ENCODE data around the gene FBXO28.
A peak's percentile ranks its signal among the peaks of the same experiment; 100 is the strongest.

FBXO28 gene

DNA sequence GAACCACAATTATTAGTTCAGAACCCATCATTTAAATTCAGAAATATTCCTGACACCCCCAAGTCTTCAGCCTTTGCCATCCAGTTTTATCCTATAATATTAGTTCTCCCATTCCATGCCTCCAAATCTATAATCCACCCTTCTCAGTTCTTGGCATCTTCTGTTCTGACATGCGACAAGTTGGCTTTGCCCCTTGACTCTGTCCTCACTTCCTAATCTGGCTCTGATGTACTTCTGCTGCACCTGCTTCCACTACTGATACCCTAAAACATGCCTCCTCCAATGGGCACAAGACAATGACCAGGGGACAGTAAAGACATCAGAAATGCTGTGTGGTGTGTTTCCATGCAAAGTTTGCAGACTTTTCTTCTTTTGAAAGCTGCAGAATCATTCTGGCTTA, 17.1 kb upstream of the FBXO28 start:
- DNase-seq: no peak

DNA sequence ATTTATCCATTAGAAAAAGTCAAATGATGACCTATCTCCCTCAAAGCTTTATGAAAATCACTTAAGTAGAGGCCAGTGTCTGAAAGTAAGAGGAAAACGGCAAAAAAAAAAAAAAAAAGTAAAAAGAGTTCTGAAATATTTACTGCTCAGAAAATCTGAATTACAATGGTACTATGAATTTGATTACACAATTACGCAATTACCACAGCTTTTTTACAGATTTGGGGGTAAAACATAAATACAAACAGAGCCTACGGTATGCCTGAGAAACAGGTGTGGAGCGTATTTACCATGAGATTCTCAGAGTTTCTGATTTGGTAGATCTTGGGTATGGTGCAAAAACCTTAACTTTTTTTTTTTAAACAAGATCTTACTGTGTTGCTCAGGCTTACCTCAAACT, 15.9 kb upstream of the FBXO28 start:
- DNase-seq: no peak

DNA sequence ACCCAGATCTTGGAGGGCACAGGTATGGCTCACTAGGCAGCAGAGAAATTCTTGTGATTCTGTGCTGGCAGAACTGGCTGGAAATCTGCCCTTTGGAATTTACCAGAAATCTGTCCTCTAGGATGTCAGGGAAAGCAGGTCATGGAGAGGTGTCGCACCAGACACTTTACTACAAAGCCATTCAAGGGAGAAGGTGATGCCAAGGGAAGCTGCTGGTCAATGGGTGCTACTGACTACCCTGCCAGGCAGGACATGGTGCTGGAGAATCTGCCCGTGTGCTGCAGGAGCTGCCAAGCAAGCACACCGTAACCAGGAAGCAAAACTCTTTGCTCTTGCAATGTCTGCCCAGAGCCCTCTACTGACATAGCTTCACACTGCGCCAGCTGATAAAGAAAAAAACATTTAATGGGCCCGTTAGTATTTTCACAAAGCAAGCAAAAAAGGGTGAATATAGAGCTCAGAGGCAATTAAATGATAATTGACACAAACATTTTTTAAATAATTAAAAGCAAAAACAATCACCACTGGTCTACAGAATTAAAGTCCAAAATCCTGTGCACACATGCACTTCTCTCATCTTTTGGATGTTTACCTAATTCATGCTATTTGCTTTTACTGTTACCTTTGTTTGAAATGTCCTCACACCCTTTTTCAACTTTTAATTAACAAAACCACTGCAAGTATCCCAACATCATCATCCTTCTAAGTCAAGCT, 7.2 kb upstream of the FBXO28 start:
- DNase-seq: peak; percentile 55

DNA sequence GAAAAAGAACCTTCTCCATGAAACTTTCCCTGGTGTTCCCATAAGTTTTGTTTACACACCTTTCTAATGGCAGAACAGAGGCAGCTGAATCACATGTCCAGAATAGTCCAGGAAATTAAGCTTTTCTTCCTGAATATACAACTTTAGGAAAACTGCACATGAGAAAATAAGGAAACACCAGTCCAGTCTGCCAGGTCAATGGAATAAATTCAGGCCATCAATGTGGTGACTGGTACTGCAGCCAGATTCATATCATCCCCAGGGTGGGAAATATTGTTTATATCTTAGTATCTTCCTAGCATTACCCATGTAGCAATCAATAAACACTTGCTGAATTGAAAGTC, 6.7 kb upstream of the FBXO28 start:
- no peak for DNase-seq

DNA sequence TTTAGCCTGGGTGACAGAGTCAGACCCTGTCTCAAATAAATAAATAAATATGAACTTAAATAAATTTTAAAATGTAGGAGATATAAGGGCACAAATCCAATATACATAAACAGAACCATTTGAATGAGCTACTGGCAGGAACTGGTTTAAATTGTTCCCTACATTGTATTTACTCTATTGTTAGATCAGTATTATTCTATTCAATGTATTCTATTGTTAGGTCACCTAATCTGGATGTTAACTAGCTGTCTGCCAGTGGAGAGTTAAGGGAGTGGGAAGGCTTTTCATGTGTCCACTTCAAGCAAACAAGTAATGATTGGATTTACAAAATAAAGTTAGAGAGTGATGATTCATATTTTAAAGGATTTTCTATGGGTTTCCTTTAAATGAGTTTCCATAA, 4.9 kb upstream of the FBXO28 start:
- no peak for DNase-seq

DNA sequence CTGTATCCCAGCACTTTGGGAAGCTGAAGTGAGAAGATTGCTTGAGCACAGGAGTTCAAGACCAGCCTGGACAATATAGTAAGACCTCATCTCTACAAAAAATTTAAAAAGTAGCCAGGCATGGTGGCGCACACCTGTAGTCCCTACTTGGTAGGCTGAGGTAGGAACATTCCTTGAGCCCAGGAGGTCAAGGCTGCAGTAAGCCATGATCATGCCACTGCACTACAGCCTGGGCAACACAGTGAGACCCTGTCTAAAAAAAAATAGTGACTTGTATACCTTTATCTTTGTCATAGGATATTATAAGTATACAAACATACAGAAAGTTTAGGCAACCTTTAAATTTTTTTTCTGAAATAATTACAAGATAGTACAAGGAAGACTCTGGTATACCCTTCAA, 3.9 kb upstream of the FBXO28 start:
- no peak for DNase-seq

DNA sequence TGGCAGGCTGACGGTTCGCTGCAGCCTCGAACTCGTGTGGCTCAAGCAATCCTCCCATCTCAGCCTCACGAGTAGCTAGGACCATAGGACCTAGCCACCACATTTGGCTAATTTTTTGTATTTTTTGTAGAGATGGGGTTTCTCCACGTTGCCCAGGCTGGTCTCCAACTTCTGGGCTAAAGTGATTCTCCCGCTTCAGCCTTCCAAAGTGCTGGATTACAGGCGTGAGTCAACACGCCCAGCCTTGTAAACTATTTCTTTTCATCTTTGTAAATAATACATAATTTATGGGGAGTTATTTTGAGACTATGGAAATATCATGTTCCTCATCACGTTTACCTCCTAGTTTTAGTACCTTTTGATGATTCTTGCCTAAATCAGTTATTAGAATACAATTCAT, 906 bp upstream of the FBXO28 start:
- no peak for DNase-seq

DNA sequence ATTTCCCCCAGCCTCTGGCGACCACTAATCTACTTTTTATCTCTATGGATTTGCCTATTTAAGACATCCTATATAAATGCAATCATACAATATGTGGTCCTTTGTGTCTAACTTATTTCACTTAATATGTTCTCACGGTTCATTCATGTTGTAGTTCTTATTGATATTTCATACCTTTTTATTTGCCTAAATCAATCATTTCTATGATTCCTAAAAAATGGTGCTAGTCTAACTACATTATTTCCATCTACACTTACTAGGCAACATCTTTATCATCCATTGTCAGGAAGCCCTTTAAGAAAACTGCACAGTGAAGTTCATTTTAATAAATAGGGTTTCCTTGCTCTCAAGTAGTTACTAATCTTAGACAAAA, 380 bp upstream of the FBXO28 start:
- DNase-seq: no peak

DNA sequence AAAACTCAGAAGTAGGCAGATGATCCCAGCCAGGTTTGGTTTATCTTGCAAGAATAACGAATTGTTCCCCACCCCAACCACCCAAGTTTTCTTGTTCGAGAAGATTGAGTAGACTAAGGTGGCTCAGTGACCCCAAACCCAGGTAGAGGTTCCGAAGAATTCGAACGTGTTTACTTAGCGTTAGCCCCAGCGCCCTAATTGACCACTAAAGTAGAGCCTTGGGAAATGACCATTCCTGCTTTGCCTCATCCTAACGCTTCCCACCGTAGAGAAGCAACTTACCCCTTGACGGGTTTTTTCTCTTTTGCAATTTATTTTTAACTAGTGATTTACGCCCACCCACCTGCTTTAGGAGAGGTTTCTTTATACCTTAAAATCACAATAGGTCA, 870 bp downstream of the FBXO28 start:
- no peak for DNase-seq

DNA sequence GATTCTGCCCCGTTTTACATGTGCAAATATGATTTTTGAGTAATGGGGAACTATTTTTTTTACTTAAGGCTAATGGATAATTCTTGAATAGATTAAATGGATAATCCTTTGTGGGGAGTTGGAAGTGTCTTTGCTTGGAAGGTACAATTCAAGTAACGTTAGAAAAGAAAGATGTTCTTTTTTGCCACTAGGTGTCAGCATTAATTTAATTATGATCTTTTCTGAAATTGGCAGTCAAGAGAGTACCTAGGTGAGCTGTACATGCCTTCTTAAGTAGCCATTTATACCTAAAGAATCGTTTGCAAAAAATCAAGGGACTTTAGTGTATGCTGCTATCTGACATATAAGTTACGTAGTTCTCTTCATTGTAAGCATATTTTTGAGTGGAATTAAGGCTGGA, 2.2 kb downstream of the FBXO28 start:
- peak; percentile 64 for DNase-seq

DNA sequence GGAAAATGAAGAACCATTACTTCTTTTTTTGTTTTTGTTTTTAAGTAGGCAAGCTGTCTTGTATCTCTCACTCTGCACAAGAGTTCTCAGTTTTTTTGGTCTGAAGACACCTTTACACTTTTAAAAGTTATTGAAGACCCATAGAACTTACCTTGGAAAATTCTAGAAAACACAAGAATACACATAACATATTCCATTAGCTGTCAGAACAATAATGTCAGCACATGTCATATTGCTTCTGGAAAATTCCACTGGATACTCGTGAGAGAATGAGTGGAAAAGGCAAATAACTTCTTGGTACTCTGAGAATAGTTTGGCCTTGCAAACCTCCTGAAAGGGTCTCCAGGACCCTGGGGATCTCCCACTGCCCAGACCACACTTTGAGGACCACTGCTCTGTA, 4.8 kb downstream of the FBXO28 start:
- no peak for DNase-seq

DNA sequence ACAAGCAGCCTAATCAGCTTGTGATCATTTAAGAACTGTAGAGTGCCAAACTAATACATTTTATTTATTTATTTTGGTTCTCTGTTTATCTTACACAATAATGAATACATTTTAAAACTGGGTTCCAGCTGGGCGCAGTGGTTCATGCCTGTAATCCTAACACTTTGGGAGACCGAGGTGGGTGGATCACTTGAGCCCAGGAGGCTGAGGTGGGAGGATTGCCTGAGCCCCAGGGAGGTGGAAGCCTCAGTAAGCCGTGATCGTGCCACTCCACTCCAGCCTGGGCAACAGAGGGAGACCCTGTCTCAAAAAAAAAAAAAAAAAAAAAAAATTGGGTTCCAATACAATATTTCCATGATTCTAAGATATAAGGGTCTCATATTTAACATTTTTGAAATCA, 9.2 kb downstream of the FBXO28 start:
- no peak for DNase-seq

DNA sequence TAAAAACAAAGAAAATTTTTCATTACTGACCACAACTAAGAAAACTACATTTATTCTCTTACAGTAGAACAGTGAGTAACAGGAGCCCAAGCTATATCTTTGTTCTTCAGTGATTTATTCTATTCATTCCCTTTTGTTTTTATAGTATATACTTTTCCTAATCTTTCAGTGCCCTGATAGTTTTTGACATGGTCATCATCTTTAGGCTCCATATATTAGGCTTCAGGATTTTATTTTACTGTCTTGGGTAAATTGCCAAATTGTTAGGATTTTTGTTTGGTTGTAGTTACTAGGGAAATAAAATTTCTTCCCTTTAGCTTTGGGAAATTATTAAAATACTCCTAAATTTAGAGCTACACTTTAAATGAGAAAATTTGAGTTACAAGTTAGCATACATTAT, 10.3 kb downstream of the FBXO28 start:
- DNase-seq: no peak

DNA sequence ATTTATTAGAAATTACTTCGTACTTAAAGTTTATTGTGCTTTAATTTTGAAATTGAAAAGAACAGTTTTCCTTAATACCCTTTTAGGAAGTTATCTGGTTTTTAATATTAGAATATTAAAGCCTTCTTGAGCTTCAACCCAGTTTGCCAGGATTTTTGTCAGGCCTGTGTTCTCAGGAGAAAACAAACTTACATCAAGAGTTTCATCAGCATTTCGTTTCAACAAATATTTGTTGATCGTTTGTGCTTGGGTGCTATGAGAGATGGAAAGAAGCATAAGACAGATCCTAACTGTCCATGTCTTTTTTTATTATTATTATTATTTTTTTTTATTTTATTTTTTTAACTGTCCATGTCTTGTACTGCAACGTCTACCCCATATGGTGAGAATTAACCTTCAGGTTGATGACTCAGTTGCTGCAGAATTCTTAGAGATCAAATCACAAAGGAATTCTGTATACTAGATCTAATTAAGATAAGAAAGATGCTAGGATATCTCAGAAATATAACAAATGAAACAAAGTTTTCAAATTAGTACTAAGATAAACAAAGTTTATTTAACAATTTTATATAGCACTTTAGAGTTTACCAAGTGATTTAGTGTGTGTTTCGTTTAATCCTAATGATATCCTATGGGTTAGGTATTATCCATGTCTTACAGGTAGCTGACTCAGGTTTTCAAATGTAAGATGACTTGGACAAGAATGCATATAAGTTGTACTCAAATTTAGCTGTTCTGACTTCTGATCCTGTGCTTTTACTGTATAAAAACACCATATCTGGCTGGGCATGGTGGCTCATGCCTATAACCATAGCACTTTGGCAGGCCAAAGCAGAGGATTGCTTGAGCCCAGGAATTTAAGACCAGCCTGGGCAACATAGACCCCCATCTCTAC, 14.3 kb downstream of the FBXO28 start:
- DNase-seq: no peak

DNA sequence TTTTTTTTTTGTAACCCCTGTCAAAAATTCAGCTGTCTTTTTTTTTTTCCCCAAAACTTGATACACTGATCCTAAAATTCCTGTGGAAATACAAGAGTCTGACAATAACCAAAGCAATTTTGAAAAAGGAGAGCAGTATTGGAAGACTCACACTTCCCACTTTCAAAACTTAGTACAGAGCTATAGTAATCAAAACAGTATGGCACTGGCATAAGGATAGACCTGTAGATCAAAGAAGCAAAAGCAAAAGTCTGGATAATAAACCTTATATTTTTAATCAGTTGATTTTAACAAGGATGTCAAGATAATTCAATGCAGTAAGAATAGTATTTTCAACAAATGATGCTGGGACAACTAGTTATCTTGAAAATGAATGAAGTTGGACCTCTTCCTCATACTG, 17.3 kb downstream of the FBXO28 start:
- no peak for DNase-seq

DNA sequence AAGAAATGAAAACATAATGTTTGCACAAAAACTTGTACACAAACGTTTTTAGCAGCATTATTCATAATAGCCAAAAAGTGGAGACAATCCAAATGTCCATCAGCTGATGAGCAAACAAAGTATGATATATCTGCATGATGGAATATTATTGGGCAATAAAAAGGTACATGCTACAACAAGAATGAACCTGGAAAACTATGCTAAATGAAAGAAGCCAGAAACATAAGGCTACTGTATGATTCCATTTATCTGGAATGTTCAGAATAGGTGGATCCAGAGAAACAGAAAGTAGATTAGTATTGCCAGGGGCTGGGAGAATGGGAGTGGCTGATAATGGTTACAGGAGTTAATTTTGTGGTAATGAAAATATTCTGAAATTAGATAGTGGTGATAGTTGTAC, 19.0 kb downstream of the FBXO28 start:
- no peak for DNase-seq

DNA sequence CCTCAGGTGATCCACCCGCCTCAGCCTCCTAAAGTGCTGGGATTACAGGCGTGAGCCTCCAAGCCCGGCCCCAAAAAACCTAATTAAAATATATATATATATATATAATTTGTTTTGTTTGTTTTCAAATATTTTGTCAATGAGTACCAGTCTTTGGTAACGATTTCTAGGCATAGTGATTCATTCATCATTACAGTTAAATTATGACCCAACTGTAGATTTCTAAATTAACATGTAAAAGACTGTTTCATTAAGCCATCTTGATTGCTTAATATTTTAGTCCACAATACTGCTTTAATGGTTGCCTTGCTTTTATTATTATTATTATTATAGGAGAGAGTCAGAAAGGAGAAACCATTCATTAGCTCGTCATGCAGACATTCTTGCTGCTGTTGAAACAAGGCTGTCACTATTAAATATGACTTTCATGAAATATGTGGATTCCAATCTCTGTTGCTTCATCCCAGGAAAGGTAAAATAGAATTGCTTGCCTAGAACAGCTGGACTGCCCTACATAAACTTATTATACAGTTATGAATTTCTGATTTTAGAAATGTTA, 19.9 kb downstream of the FBXO28 start:
- DNase-seq: no peak

DNA sequence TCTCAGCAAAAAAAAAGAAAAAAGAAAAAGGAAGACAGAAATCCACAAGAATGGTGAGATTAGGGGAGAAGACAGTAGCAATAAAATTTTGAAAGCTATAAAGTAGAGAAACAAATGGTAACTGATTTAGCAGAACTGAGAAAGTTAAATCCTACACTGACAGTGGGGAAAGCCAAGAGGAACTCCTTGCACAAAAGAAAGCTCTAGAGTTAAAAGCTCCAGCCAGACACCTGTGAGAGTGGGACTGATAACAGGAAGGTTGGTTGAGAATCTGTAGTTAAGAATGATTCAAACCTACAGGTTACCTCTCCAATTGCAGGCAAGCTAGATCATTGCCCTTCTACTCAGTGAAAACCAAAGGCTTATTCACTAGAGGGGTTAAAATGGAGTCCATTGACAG, 23.6 kb downstream of the FBXO28 start:
- no peak for DNase-seq

DNA sequence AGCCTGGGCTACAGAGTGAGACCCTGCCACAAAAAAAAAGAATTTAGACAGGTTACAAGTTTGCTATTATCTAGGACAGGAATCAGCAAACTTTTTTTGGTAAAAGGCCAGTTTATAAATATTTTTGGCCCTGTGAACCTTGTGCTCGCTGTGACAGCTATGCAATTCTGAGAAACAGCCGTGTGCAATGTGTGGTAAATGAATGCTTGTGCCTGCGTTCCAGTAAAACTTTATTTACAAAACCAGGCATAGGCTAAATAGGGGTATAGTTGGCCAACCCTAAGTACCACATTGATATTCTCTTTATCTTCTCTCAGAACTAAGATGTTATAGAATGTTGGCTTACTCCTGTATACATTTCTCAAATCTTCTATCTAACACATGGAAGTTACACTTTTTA, 24.3 kb downstream of the FBXO28 start:
- no peak for DNase-seq

DNA sequence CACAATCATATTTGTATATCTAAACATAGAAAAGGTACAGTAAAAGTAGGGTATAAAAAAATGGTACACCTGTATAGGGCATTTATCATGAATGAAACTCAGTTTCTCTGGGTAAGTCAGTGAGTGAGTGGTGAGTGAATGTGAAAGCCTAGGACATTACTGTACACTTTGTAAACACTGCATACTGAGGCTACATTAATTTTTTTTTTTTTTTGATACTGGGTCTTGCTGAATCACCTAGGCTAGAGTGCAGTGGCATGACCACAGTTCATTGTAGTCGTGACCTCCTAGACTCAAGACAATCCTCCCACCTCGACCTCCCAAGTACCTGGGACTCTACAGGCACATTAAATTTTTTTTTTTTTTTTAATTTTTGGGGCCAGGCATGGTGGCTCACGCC, 27.8 kb downstream of the FBXO28 start:
- DNase-seq: no peak

DNA sequence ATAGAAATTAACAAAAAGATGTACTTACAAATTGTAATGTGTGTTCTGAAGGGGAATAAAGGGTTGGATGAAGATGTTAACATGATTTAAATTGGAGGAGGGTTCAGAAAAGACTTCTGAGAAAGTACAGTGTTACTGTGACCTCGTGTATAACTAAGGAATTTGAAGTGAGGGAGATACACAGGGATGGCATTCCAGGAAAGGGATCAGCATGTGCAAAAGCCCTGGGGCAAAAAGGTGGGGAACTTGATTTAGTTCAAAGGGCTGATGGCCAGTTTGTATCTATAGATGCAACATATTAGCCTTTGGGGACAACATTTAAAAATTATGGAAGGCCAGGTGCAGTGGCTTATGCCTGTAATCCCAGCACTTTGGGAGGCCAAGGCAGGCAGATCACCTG, 35.8 kb downstream of the FBXO28 start:
- DNase-seq: no peak

DNA sequence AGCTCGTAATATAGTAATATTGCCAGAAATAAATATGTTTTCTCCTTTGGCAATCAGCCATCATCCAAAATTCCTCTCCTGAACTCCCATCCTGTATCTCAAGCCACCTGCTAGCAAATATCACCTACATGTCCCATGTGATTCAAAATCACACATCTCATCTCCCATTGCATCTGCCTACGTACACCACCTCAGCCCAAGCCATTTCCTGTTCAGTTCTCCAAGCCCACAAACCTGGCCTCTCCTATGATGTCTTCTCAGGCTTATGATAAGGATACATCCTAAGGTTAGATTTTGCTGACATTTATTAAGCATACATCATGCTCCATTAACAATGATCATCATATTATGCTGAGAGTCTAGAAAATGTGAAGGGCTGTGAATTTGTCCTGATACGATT, 37.2 kb downstream of the FBXO28 start:
- DNase-seq: no peak

DNA sequence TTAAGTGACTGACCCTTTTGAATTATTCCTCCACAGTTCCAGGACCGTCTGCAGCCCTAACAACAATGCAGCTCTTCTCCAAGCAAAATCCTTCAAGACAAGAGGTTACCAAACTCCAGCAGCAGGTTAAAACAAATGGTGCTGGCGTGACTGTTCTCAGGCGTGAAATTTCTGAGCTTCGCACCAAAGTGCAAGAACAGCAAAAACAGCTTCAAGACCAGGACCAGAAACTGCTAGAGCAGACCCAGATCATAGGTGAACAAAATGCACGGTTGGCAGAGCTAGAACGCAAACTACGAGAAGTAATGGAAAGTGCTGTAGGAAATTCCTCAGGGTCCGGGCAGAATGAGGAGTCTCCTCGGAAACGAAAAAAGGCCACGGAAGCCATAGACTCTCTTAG, 43.4 kb downstream of the FBXO28 start:
- DNase-seq: no peak

DNA sequence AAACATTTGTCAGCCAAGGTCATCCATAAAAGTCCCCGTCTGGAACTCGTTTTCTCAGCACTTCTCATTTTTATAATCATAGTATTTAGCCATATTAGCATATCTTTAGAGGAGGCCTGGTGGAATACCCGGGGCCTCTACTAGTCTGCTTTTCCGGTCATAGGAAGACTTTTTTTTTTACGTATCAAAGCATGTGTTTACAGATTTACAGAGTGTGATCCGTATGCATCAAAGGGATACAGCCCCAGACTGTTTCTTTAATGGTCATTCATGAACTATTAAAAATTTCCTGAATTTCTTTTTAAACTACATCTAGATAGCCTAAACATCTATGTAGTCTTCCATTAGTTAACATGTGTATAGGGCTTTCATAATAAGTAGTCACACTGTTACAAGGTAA, 45.6 kb downstream of the FBXO28 start:
- no peak for DNase-seq
